GM18499 (cell line): ENCODE data around the gene PPP1CC.
"Not testable (repeated sequence)": the region's sequence is repeated elsewhere in the genome, so short reads cannot be mapped to it uniquely, and the experiment has no call there.

ENCODE experiments used
- ATAC-seq: cut with Tn5 transposase; IDR thresholded peaks from one replicate; pipeline ENCODE4 v1.9.1; 2021; ENCODE audit warnings: moderate number of reproducible peaks; ENCODE audit not compliant: insufficient read depth, unreplicated experiment

The PPP1CC gene

GRCh38 chr12:110756611-110757010 lies 13.9 kb upstream of the PPP1CC start:
- ATAC-seq = no peak

- no peak for ATAC-seq
Observed at GRCh38 chr12:110754101-110754793, 11.6 kb upstream of the PPP1CC start.

- ATAC-seq = no peak
Observed at GRCh38 chr12:110750784-110751461, 8.2 kb upstream of the PPP1CC start.

- no peak for ATAC-seq
Observed at GRCh38 chr12:110746550-110746949, 3.9 kb upstream of the PPP1CC start.

- no peak for ATAC-seq
Observed at GRCh38 chr12:110745542-110746284, 3.0 kb upstream of the PPP1CC start.

GRCh38 chr12:110744601-110745264 lies 2.0 kb upstream of the PPP1CC start:
- ATAC-seq = no peak

- ATAC-seq = no peak
Observed at GRCh38 chr12:110744151-110744571, 1.5 kb upstream of the PPP1CC start.

GRCh38 chr12:110743571-110744093 lies 941 bp upstream of the PPP1CC start:
- ATAC-seq = no peak

GRCh38 chr12:110742096-110742717 lies 484 bp downstream of the PPP1CC start:
- ATAC-seq = no peak

- no peak for ATAC-seq
Observed at GRCh38 chr12:110741341-110742095, 1.2 kb downstream of the PPP1CC start.

- ATAC-seq = no peak
Observed at GRCh38 chr12:110739894-110740293, 2.8 kb downstream of the PPP1CC start.

GRCh38 chr12:110739488-110739887 lies 3.2 kb downstream of the PPP1CC start:
- no peak for ATAC-seq

- no peak for ATAC-seq
Observed at GRCh38 chr12:110737532-110737931, 5.2 kb downstream of the PPP1CC start.

GRCh38 chr12:110737016-110737415 lies 5.7 kb downstream of the PPP1CC start:
- not testable (repeated sequence) for ATAC-seq

GRCh38 chr12:110733900-110734299 lies 8.8 kb downstream of the PPP1CC start:
- no peak for ATAC-seq

GRCh38 chr12:110733089-110733715 lies 9.5 kb downstream of the PPP1CC start:
- no peak for ATAC-seq

- no peak for ATAC-seq
Observed at GRCh38 chr12:110732572-110732971, 10.1 kb downstream of the PPP1CC start.

- ATAC-seq = no peak
Observed at GRCh38 chr12:110731479-110731878, 11.2 kb downstream of the PPP1CC start.

- ATAC-seq = no peak
Observed at GRCh38 chr12:110728628-110729027, 14.1 kb downstream of the PPP1CC start.
